Hepatocyte (in vitro differentiated cells): ENCODE data around the gene ZEB1. TPM values are rescaled to one million over a fixed set of nuclear protein-coding genes. Genes with fewer than 3 reads are reported as not detected.

Experiments used
- DNase-seq: peaks from one replicate; pipeline ENCODE4 v3.0.0-alpha.2; 2016; ENCODE audit warnings: low spot score
- H2AFZ ChIP-seq: fragments of 200-600 bp; sonication (generic); 2 replicates; pipeline ENCODE4 v1.6.0; 2016; ENCODE audit warnings: antibody characterized with exemption, mild to moderate bottlenecking
- H3K27ac ChIP-seq: fragments of 200-600 bp; sonication (generic); 2 replicates; pipeline ENCODE4 v1.5.1; 2016; ENCODE audit warnings: mild to moderate bottlenecking
- H3K27me3 ChIP-seq: fragments of 200-600 bp; sonication (generic); 2 replicates; pipeline ENCODE4 v1.6.1; 2016
- H3K36me3 ChIP-seq: fragments of 200-600 bp; sonication (generic); replicated peaks from 2 replicates; pipeline ENCODE4 v1.5.1; 2016; ENCODE audit warnings: low read depth; ENCODE audit not compliant: insufficient read depth
- H3K4me1 ChIP-seq: fragments of 200-600 bp; sonication (generic); 2 replicates; pipeline ENCODE4 v1.5.1; 2016; ENCODE audit warnings: mild to moderate bottlenecking, moderate library complexity; ENCODE audit not compliant: insufficient read depth
- H3K4me2 ChIP-seq: fragments of 200-600 bp; sonication (generic); 2 replicates; pipeline ENCODE4 v1.6.0; 2016
- H3K4me3 ChIP-seq: fragments of 200-600 bp; sonication (generic); 2 replicates; pipeline ENCODE4 v1.5.1; 2016; ENCODE audit warnings: mild to moderate bottlenecking
- H3K79me2 ChIP-seq: fragments of 200-600 bp; sonication (generic); 2 replicates; pipeline ENCODE4 v1.6.0; 2017; ENCODE audit warnings: mild to moderate bottlenecking
- H3K9me2 ChIP-seq: fragments of 200-600 bp; sonication (generic); replicated peaks from 2 replicates; pipeline ENCODE4 v1.6.0; 2017; ENCODE audit warnings: mild to moderate bottlenecking; ENCODE audit not compliant: insufficient read depth
- H3K9me3 ChIP-seq: fragments of 200-600 bp; sonication (generic); 2 replicates; pipeline ENCODE4 v1.5.1; 2016; ENCODE audit warnings: low read depth, mild to moderate bottlenecking
- H4K20me1 ChIP-seq: fragments of 200-600 bp; sonication (generic); 2 replicates; pipeline ENCODE4 v1.6.0; 2016; ENCODE audit warnings: mild to moderate bottlenecking; ENCODE audit not compliant: insufficient read depth, poor library complexity, severe bottlenecking
- CTCF ChIP-seq: fragments of 200-600 bp; sonication (generic); IDR thresholded peaks from 2 replicates; pipeline ENCODE4 v1.5.1; 2016; ENCODE audit warnings: antibody characterized with exemption, mild to moderate bottlenecking; ENCODE audit not compliant: poor library complexity
- EZH2 ChIP-seq: fragments of 200-600 bp; sonication (generic); IDR thresholded peaks from 2 replicates; pipeline ENCODE4 v1.6.1; 2016; ENCODE audit warnings: antibody characterized with exemption, mild to moderate bottlenecking, borderline replicate concordance
- EZH2phosphoT487 ChIP-seq: fragments of 200-600 bp; sonication (generic); IDR thresholded peaks from one replicate; pipeline ENCODE4 v1.6.1; 2018; ENCODE audit warnings: antibody characterized with exemption, mild to moderate bottlenecking, low read depth, moderate library complexity; ENCODE audit not compliant: unreplicated experiment, severe bottlenecking
- WGBS: methylation state at CpG from one replicate; pipeline ENCODE4 v1.1.6; 2016; ENCODE audit warnings: low lambda C conversion rate; ENCODE audit errors: missing lambda C conversion rate; 5-methylcytosine and 5-hydroxymethylcytosine counted together
- polyA plus RNA-seq: library from polyadenylated mRNA; unstranded; fragments of >200 nt; fragmentation: Nextera tagmentation; extraction: Ambion mirVana; gene quantifications from 2 replicates; pipeline ENCODE4 v1.2.1, GENCODE V29; 2016
- total RNA-seq: library from RNA; depleted of rRNA; stranded (reverse); fragments of >200 nt; gene quantifications from 2 replicates; pipeline ENCODE4 v1.2.3, GENCODE V29; 2014

The ZEB1 gene
- total and polyA plus RNA-seq, 2 experiments from 2014 or later: 13.6 to 14.3 TPM

- WGBS: 89% methylated on average over 1 of the region's 1 CpG
- Histone ChIP-seq H3K4me1 (no peaks in the 10 kb centered on the region), H3K79me2 (no peaks in the 10 kb centered on the region), H3K9me3 (no peaks in the 10 kb centered on the region), H3K36me3 (no peaks in the 10 kb centered on the region), H3K9me2 (no peaks in the 10 kb centered on the region), H3K27ac (no peak overlapping the region), H3K27me3 (no peaks in the 10 kb centered on the region), H3K4me3 (no peak overlapping the region), H2AFZ (no peak overlapping the region), H3K4me2 (no peak overlapping the region), H4K20me1 (no peaks in the 10 kb centered on the region)
- TF ChIP-seq EZH2phosphoT487 (no peak), EZH2 (no peak), CTCF (no peak)
- DNase-seq: no peak
These were observed 62.2 kb downstream of the ZEB1 start for GRCh38 chr10:31381171-31381570.

- H4K20me1 ChIP-seq: no peaks in the 10 kb centered on the region
- no peak overlapping the region for H2AFZ ChIP-seq
- H3K27me3 ChIP-seq: no peaks in the 10 kb centered on the region
- no peaks in the 10 kb centered on the region for H3K79me2 ChIP-seq
- no peak for DNase-seq
- H3K36me3 ChIP-seq: no peaks in the 10 kb centered on the region
- no peak overlapping the region for H3K27ac ChIP-seq
- H3K4me3 ChIP-seq: no peak overlapping the region
- no peaks in the 10 kb centered on the region for H3K4me1 ChIP-seq
- 97% methylated on average over 6 of the region's 6 CpGs for WGBS
- no peaks in the 10 kb centered on the region for H3K9me2 ChIP-seq
- H3K4me2 ChIP-seq: no peak overlapping the region
- no peak for TF ChIP-seq EZH2phosphoT487
- H3K9me3 ChIP-seq: no peaks in the 10 kb centered on the region
These were observed 62.8 kb downstream of the ZEB1 start for GRCh38 chr10:31381766-31382316.

GRCh38 chr10:31383810-31384588 lies 65.0 kb downstream of the ZEB1 start:
- Histone ChIP-seq H3K9me2 (no peaks in the 10 kb centered on the region), H4K20me1 (no peaks in the 10 kb centered on the region), H3K9me3 (no peaks in the 10 kb centered on the region), H3K79me2 (no peaks in the 10 kb centered on the region), H3K27me3 (no peaks in the 10 kb centered on the region), H3K4me1 (no peaks in the 10 kb centered on the region), H3K27ac (no peak overlapping the region), H3K4me2 (no peak overlapping the region), H3K4me3 (no peak overlapping the region), H2AFZ (no peak overlapping the region), H3K36me3 (no peaks in the 10 kb centered on the region)
- WGBS: 87% methylated on average over 8 of the region's 8 CpGs
- TF ChIP-seq EZH2phosphoT487: no peak
- DNase-seq: no peak

- no peaks in the 10 kb centered on the region for H3K36me3 ChIP-seq
- no peaks in the 10 kb centered on the region for H3K9me3 ChIP-seq
- no peaks in the 10 kb centered on the region for H3K27me3 ChIP-seq
- H3K9me2 ChIP-seq: no peaks in the 10 kb centered on the region
- DNase-seq: no peak
- H3K27ac ChIP-seq: no peak overlapping the region
- WGBS: 96% methylated on average over 2 of the region's 2 CpGs
- no peak overlapping the region for H2AFZ ChIP-seq
- no peaks in the 10 kb centered on the region for H3K79me2 ChIP-seq
- no peaks in the 10 kb centered on the region for H4K20me1 ChIP-seq
- no peaks in the 10 kb centered on the region for H3K4me1 ChIP-seq
- H3K4me3 ChIP-seq: no peak overlapping the region
- H3K4me2 ChIP-seq: no peak overlapping the region
- no peak for TF ChIP-seq EZH2phosphoT487
- no peak for TF ChIP-seq EZH2
- TF ChIP-seq CTCF: no peak
These were observed 65.6 kb downstream of the ZEB1 start for GRCh38 chr10:31384589-31384949.
